NCI-H1417 (cell line): ENCODE measurements around the gene ASH1L.

Experiments
- DNase-seq, 3 experiments: peaks; one replicate each; lab custom pipeline; 2025; lab: John Stamatoyannopoulos, UW

Gene ASH1L

DNA sequence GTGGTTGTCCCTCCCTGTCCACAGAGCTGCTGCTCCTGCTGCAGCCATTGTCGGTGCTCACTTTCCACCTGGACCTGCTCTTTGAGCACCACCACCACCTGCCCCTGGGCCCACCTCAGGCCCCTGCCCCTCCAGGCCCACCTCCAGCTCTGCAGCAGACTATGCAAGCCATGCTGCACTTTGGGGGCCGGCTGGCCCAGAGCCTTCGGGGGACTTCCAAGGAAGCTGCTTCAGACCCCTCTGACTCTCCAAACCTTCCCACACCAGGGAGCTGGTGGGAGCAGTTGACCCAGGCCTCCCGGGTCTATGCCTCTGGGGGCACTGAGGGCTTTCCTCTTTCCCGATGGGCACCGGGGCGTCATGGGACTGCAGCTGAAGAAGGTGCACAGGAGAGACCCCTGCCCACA lies 236.0 kb downstream of the ASH1L start:
- DNase-seq: no peak

DNA sequence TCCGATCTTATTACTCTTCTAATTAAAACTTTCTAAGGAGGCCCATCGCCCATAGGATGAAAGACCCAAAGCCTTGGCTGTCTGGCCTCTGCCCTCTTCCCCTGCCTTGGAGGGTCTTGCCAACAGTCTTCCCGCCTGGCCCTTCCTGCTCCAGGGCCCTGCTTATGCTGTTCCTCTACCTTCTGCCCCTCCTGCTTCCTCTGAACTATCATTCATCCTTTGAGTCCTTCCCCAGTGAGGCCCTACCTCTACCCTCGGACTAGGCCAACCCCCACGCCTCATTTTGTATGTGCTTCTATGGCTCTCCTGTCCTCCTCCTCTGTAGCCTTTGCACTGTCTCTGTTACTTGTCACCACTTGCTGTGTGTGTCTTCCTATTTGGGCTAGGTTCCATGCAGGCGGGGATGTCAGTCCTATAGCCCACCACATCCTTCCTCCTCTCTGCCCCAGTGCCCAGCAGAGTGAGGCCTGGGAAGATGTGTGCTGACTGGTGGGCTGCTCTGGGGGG lies 236.5 kb downstream of the ASH1L start:
- DNase-seq: no peak

DNA sequence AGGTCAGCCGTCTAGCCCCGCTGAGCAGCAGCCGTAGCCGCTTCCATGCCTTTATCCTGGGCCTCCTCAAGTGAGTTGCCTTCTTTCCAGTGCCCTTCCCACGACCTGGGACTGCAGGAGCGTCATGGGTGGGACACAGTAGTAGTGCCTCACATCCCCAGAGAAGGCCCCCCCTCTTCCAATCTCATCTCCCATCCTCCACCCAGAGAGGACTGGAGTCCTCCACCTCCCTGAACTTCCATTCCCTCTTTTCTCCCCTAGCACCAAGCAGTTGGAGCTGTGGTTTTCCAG lies 237.1 kb downstream of the ASH1L start:
- DNase-seq: no peak

DNA sequence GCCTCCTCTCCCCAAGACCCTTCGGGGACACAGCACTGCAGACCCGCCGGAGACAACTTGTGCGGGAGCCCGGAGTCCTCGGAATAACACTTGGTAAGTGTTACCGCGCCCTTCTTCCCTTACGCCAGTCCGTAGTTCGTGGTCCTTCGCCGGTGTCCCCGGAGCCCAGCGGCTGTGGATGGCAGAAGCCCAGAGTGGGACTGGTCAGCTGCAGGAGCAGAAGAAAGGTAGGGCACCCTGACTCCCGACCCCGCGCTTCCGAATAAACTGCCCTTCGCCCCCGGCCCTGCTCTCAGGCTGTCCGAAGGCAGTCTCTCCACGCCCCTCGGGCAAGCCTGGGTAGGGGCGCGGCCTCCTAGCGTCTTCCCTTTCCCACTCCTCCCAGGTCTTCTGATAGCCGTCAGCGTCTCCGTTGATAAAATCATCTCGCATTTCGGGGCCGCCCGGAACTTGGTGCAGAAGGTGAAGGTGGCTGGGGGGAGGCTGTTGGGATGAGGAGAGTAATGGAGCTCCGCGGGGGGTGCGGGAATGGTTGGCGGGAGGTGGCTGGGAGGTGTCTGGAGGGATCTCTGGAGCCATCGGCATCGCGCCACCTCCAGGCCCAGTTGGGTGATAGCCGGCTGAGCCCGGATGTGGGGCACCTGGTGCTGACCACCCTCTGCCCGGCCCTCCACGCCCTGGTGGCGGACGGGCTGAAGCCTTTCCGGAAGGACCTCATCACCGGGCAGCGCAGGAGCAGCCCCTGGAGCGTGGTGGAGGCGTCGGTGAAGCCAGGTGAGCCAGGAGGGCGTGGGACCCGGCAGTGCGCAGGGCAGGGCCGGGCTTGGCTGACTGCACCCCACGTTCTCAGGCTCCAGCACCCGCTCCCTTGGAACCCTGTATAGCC lies 237.6 kb downstream of the ASH1L start:
- peak; percentile 68 to 72 (median 68) for DNase-seq

DNA sequence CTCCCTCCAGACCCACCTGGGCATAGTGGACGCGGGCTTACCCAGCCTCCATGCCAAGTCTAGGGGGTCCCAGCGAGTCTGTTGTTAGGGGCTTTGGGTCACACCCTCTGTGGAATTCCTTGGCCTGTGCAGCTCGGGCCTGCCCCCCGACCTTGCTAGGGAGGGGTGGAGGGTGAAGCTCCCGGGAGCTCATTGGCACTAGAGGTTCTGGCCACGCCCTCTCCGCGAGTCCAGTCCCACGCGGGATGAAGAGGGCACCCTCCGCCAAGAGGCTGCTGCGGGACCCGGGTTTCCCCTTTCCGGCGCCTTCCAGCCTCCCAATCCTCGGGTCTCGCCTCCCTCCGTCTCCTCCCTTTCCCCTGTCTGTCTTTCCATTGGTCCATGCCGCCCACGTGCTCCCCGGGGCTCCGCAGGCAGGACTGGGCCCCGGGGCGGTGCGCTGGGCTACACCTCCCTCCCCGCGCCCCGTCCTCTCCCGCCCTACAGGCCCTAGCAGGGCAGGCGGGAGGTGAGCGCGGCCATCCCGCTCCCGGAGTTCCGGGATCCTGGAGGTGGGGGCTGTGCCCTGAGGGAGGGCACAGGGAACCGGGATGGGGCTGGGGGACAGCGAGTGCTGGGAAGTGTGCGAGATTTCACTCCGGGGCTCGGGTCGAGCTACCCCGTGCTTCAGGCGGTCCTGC lies 238.4 kb downstream of the ASH1L start:
- DNase-seq: peak; percentile 89 to 97 (median 90)

DNA sequence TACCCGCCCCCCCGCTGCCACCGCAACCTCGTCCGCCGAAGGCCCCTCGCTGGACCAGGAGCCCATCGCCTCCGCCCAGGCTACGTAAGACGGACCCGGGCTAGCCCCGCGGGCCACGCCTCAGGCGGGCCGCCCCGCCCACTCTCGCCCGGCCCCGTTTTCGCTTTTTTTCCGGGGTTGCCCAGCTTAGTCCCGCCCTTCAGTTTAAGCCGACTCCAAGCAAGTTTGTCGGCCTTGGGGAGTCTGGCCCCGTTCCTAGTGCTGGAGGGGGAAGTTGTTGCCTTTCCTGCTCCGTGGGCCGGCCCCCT lies 238.9 kb downstream of the ASH1L start:
- peak; percentile 76 to 92 (median 80) for DNase-seq

DNA sequence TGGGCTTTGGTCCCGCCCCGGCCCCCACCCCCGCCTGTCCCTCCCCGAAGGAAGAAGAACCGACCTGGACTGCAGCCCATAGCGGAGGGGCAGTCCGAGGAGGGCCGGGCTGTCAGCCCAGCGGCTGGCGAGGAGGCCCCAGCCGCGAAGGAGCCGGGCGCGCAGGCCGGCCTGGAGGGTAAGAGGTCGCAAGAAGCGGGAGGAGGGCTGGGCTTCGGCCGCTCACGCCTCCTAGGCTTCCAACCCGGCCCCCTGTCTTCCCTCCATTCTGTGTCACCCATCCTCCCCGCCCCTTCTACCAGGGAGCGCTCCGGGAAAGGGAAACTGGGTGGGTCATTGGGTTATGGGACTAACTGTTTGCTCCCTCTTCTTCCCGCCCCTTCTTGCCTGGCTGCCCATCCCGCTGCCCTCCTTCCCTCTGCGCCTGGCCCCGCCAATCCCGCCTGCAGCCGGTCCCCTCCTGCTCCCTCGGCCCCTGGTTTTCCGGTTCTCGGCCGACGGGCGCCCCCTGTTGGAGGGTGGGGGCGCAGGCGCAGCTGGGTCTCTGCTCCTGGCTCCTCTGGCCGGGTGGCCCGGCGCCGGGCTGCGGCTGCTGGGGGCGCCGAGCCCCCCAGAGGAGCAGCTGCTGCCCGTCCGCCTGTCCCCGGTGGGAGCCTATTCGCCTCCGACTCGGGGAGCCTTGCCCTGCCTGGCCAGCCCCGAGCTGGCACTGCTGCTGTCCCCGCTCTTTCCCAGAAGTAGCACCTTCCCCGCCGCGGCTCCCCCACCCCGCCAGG lies 239.5 kb downstream of the ASH1L start:
- DNase-seq: peak; percentile 82 to 95 (median 89)

DNA sequence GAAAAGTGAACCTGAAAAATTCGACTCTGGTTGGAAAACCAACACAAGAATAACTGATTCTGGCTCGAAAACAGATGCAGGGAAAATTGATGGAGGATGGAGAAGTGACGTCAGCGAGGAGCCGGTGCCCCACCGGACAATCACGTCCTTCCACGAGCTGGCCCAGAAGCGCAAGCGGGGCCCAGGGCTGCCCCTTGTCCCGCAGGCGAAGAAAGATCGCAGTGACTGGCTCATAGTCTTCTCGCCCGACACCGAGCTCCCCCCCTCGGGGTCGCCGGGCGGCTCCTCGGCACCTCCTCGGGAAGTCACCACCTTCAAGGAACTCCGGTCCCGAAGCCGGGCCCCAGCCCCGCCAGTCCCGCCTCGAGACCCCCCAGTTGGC lies 240.0 kb downstream of the ASH1L start:
- peak in 2 of 3 experiments; percentile 46 to 49 for DNase-seq

DNA sequence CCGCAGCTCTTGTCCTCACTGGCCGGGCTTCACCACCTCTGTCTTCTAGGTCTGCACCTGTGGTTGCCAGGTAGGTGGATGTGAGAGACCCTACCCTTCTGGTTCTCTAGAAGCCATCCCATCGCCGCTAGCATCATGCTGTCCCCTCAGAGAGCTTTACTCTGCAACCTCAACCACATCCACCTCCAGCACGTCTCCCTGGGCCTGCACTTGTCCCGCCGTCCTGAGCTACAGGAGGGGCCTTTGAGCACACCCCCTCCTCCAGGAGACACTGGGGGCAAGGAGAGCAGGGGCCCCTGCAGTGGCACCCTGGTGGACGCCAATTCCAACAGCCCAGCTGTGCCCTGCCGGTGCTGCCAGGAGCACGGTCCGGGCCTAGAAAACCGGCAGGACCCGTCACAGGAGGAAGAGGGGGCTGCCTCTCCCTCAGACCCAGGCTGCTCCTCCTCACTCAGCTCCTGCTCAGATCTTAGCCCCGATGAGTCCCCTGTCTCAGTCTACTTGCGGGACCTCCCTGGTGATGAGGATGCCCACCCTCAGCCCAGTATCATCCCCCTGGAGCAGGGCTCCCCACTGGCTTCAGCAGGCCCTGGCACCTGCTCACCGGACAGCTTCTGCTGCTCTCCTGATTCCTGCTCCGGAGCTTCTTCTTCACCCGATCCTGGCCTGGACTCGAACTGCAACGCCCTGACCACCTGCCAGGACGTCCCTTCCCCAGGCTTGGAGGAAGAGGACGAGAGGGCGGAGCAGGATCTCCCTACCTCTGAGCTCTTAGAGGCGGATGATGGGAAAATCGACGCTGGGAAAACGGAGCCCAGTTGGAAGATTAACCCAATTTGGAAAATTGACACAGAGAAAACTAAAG lies 240.7 kb downstream of the ASH1L start:
- peak in 1 of 3 experiments; percentile 43 for DNase-seq

DNA sequence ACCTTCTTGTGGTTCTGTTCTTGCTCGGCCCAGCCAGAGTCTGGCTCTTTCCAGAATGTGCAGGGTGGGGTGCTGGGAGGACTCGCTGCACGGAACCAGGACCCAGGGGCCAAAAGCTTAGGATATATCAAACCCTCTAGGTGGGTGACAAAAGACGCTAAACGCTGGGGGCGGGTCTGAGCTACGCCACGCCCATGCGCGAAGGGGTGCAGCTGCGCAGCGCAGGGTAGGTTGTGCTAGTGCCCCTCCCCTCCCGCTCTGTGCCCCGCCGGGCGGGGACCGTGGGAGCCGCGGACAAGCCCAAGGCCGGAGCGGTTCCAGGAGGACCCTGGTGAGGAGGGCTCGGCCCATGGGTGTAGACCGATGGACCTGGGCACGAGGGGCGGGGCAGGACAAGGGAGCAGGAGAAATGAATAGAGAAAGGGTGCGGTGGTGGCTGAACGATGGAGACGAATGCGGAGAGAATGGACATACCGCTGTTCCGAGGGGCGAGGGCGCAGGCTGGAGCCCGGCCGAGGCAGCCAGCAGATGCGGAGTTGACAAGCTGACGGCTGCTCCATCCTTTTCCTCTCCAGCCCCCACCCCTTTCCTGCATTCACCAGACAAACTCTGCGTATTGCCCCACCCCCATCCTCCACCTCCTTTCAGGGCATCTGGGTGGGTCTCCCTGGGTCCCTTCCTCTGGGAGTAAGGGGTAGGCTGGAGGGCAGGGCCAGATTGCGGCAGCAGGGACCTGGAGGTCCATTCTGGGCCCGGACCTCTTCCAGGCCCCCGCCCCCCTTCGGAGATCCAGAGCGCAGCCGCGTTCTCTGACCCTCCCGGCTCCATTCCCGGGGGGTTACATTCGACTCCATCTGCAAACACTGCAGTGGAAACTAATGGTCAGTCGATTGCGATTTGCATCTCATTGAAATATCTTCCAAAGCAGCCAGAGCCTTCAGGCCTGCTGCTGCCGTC lies 241.7 kb downstream of the ASH1L start, which contains the start of gene RUSC1:
RUSC1 (plus strand) TSS at position 234 of the 957 bp plus-strand sequence. CDS start 880 bp downstream, outside the sequence.
- peak in 1 of 3 experiments; percentile 97 for DNase-seq

DNA sequence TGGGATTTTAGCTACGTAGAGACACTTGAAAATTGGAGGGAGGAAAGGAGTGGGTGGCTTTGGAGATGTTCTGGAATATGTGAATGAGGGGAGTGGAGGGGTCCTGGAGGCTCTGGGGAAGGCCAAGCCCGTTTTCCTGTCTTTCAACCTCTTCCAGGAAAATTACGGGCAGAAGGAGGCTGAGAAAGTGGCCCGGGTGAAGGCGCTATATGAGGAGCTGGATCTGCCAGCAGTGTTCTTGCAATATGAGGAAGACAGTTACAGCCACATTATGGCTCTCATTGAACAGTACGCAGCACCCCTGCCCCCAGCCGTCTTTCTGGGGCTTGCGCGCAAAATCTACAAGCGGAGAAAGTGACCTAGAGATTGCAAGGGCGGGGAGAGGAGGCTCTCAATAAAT lies 242.4 kb downstream of the ASH1L start:
- no peak for DNase-seq

DNA sequence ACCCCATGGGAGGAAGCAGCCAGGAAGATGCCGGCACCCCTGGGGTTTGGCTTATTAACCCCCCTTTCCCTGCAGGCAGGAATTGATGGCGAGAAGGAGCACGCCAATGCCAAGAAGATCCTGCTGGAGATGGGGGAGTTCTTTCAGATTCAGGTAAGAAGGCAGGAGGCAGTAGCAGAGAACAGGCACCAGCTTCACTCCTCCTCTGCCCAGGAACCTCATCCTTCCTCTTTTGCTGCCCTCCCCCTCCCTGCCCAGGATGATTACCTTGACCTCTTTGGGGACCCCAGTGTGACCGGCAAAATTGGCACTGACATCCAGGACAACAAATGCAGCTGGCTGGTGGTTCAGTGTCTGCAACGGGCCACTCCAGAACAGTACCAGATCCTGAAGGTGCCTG lies 243.1 kb downstream of the ASH1L start:
- no peak for DNase-seq

DNA sequence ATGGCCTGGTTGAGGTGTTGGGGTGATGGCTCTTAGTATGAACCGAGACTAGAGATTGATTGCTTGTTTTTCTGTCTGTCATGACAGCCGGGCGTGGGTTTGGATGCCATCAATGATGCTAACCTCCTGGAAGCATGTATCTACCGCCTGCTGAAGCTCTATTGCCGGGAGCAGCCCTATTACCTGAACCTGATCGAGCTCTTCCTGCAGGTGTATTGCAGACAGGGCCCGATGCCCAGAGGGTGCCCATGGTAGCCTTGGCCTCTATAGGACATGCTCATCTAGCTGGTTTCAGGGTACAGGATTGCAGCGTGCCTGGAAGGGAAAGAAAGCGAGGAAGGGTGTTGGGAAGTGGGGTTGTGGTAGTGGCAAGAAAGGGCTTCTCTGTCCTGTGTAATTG lies 244.5 kb downstream of the ASH1L start:
- DNase-seq: no peak

DNA sequence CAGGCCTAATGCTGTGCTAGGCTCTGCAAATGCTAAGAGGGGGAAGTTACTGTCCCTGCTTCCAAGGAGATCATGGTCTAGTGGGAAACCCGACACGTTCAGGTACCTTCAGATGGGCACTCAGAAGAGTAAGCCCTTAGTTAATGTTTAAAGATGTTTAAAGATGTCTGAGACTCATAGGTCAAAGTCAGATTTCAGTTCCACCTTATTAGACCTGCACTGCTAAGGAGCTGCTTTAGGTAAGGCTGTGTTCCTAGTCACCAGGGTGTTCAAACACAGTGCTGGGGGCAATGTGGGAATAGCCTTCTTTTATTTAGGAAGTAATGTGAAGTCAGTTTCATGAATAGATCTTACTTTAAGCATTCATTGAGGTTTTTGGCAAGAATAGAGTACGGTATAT lies 245.7 kb downstream of the ASH1L start:
- DNase-seq: no peak

DNA sequence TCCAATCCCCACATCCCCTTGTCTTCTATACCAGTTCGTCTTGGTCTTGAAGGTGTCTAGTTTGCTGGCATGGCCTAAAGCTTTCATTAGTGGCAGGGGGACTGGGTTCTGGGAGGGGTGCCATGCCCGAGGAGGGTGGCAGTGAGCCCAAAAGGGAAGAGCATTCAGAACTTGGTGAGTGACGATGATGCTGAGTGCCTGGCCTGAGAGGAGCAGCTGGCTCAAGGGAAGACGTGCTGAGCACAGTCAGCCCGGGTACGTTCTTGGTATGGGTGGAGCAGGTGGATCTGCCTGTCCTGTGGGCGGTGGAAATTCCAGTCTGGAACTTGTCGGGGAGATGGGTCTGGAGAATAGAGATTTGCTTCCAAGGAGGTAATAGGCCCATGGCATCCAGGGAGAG lies 249.3 kb downstream of the ASH1L start:
- DNase-seq: no peak

DNA sequence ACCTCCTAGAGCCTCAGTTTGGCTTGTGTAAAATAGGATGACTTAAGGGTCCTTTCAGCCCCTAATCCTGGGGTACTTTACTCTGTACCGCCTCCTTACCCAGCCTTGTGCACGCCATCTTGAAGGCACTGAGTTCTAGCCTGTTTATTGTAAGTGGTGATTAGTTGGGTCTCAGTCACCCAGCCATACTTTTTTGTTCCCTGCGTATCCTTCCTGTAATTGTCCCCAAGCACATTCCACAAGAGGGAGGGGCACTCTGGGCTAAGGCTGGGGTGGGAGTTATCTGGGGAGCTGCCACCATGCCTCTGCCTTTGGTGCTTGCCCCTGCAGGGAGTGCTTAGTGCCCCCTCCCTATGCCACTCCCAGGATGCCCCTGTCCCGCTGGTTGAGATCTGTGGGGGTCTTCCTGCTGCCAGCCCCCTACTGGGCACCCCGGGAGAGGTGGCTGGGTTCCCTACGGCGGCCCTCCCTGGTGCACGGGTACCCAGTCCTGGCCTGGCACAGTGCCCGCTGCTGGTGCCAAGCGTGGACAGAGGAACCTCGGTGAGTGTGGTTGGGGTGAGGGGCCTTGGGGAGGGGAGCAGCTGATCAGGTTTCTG lies 253.1 kb downstream of the ASH1L start:
- DNase-seq: peak in 1 of 3 experiments; percentile 55

DNA sequence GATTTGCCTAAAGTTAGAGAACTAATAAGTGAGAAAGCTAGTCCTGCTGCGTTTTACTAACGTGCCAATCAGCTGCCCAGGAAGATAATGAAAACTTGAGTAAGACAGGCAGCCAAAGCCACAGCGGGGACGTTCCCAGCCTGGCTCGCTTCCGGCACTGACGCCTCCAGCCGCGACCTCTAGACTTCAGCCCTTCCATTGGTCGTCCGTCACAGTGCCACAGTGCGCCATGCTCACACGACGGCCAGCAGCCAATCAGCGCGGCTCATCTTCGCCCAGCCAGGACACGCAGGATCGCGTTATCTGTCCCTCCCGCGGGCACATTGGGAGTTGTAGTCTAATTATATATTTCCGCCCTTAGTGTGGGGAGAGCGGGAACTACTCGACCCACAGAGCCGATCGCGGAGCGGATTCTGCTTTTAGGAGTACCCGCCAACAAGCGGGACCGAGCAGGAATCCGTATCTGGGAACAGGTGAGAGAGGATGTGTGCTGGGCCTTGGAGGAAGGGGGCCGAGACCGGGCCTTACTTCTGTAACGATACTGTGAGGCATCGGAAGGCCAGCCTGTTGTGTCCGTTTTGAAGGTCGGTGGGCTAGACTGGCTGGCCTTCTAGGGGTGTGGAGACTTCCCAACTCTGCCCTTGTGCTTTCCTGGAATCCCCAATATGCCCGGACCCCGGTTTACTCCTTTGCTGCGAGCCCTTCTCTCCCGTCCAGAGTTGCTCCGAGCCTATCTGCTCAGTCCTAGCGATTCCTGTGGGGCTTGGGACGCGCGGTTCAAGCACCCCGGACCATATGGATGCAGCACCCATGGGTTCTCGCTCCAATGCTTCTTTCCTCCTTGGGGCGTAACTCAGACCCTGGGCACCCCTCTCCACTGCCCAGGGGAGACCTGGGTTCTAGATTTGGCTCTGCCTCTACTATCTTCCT lies 253.8 kb downstream of the ASH1L start, which contains the start of gene FDPS:
FDPS (plus strand) TSS at position 374 of the 930 bp plus-strand sequence. CDS start 924 bp downstream, outside the sequence.
- DNase-seq: peak; percentile 97 to 100 (median 99)

DNA sequence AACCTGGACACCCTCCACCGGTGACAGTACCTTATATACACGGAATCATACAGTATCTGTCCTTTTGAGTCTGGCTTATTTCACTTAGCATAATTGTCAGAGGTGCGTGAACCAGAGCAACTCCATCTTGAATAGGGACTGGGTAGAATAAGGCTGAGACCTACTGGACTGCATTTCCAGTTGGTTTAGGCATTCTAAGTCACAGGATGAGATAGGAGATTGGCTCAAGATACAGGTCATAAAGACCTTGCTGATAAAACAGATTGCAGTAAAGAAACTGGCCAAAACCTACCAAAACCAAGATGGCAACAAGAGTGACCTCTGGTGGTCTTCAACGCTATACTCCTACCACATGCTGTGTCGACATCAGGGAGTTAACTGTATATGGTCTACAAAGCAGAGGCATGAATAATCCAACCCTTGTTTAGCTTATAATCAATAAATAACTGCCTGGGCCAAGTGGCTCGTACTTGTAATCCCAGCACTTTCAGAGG lies 255.3 kb downstream of the ASH1L start:
- peak in 2 of 3 experiments; percentile 32 to 33 for DNase-seq
